NCI-H1092 (cell line): Measurements from ENCODE around the gene PIK3R1.
"Not testable (repeated sequence)": the region's sequence is repeated elsewhere in the genome, so short reads cannot be mapped to it uniquely, and the experiment has no call there.

Source experiments
- DNase-seq: peaks from one replicate; lab custom pipeline; 2025; lab: John Stamatoyannopoulos, UW

Gene PIK3R1

GRCh38 chr5:68193481-68194036 is 22.0 kb upstream of the PIK3R1 start:
- DNase-seq, result no peak

DNA sequence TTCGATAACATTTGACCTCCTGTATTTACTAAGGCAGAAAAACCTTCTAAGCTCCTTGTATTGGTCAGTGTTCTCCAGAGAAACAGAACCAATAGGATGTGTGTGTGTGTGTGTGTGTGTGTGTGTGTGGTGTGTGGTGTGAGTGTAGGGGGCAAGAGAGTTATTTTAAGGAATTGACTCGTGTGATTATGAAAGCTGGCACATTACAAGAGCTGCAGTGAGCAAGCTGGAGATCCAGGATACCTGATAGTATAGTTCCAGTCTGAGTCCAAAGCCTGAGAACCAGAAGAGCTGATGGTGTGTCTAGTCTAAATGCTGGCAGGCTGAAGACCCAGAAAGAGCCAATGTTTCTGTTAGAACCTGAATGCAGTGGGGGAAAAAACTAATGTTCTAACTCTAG is 21.2 kb upstream of the PIK3R1 start:
- DNase-seq, result no peak

- no peak for DNase-seq
These were observed 20.4 kb upstream of the PIK3R1 start for GRCh38 chr5:68195137-68195536.

- DNase-seq, result no peak
These were observed 18.7 kb upstream of the PIK3R1 start for GRCh38 chr5:68196876-68197275.

DNA sequence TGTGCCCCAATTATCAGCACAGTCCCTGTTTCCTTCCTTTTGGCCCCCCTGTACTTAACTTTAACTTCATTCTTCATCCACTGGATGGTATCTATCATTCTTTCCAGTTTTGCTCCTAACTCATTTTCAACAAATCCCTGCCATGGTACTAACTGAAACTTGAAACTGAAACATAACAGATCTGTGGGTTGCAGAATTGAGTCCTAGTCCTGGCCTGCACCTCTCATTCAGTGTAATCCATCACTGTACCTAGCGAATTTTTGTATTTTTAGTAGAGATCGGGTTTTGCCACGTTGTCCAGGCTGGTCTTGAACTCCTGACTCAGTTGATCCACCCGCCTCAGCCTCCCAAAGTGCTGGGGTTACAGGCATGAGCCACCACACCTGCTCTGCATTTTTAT is 15.3 kb upstream of the PIK3R1 start:
- no peak for DNase-seq

DNA sequence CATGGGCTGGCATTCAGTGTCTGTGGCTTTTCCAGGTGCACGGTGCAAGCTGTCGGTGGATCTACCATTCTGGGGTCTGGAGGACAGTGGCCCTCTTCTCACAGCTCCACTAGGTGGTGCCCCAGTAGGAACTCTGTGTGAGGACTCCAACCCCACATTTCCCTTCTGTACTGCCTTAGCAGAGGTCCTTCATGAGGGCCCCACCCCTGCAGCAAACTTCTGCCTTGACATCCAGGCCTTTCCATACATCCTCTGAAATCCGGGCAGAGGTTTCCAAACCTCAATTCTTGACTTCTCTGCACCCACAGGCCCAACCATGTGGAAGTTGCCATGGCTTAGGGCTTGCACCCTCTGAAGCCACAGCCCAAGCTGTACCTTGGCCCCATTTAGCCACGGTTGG is 4.9 kb upstream of the PIK3R1 start:
- DNase-seq, result not testable (repeated sequence)

- no peak for DNase-seq
These were observed 911 bp upstream of the PIK3R1 start for GRCh38 chr5:68214482-68215207.

DNA sequence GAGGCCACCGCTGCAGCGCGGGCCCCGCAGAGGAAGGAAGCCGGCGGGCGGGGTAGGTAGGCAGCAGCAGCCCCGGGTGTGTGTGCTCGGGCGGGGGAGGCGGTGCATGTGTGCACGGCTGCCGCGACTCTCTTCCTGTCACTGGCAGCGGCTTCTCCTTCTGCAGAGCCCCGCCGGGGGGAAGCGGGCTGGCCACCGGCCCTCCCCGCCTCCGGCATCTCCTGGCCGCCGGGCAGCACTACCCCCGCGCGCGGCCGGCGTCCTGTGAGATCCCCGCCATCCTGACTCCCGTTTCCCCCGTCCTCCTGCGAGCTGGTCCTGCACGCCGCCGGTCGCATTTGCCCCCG is 315 bp downstream of the PIK3R1 start:
- DNase-seq, result peak; percentile 51

DNA sequence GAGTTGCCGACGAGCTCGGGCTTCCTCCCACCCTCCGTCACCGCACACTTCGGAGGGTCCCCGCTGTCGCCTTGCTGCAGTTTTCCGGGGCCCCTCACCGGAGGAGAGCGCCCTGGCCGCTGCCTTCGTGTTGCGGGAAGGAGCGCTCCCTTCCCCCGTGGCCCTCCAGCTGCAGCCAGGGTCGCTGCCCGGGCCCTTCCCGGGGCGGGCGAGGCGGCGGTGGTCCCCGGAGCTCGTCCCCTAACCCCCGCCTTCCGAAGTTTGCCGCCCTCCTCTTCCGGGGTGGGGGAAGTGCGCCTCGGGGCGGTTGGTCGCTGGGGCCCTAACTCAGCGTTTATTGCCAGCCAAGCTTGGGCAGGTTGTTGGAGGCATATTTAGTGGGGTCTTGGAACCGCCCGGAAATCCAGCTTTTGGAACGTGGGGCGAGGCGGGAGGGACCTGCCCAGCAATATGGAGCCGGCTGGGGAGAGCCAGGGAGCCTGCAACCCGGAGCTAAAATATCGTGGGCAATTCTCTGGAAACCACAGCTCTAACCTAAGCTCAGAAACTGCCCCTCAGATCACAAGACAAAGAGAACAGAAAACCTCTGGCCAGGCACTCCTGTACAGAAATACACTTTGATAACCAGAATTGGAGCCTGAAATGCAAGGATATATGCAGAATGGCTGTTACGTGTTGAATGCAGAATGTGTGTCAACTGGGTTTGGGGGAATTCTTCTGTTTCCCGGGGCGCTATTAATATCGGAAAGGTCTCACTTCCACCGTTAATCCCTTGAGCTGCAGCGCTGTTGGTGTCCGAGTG is 890 bp downstream of the PIK3R1 start:
- DNase-seq, result peak; percentile 20

- no peak for DNase-seq
These were observed 1.4 kb downstream of the PIK3R1 start for GRCh38 chr5:68217047-68217355.

DNA sequence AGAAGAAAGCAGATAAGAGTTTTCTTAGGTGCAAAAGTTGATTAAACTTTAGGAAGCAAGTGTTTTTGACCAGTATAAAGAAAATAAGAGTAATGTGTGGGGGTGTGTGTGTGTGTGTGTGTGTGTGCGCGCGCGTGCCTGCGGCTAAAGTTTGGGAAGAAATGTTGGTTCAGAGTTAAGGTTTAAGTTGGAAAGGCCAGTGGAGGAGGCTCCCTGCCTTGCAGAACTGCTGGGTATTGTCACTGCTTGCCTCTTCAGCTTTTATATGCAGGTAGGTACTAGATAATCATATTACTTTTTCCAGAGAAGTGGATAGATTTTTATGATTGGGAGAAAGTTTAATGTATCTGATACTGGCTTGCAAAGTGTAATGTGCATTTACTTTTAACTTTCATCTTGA is 2.0 kb downstream of the PIK3R1 start:
- no peak for DNase-seq

DNA sequence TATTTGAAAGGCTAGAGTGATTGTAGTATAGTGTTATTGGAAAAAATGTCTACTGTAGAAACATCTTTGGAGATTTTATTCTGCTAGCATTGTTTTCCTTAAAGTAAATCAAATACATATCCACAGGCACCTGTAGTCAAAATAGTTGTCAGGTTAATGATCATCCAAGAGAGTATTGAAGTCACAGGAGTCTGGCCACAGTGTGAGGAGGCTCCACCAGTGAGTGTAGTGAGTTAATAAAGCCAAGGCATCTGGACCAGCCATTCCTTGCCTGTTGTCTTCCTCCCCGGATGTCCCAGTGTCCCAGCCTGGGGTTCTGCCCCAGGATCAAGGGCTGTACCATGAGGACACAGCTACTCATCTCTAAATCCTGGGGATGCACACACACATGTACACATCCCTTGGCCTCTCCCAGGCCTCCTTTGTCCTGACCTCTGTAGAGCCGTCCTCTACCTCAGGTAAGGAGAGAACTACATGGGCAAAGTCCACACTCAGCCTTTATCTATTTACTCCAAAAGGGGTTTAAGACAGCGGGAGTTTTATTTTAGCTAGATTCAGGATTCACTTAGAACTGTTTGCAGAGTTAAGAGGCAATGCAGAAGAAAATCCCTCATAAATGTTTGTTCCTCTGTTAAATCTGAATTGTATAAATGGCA is 3.7 kb downstream of the PIK3R1 start:
- DNase-seq, result no peak

GRCh38 chr5:68220260-68220659 is 4.7 kb downstream of the PIK3R1 start:
- DNase-seq, result no peak

GRCh38 chr5:68220914-68221313 is 5.4 kb downstream of the PIK3R1 start:
- no peak for DNase-seq

- no peak for DNase-seq
These were observed 5.9 kb downstream of the PIK3R1 start for GRCh38 chr5:68221488-68221887.

DNA sequence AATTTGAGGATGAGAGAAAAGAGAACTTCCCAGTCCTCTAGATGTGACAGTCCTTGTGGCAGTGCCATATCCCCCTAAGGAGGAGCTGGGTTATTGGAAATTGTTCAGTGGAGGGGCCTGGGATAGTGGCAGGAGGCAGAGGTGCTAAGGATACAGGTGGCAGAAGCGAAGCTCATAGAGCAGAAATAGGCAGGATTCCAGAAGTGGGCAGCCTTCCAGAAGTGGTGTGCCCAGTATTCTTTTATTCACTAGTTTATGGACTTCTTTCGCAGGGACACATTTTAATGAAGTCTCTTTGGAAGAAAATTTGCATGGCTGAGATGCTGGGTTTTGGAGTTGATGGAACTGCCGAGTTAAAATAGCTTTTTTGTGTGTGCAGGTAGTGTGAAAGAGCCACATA is 6.8 kb downstream of the PIK3R1 start:
- DNase-seq, result no peak

GRCh38 chr5:68222824-68223354 is 7.3 kb downstream of the PIK3R1 start:
- no peak for DNase-seq

DNA sequence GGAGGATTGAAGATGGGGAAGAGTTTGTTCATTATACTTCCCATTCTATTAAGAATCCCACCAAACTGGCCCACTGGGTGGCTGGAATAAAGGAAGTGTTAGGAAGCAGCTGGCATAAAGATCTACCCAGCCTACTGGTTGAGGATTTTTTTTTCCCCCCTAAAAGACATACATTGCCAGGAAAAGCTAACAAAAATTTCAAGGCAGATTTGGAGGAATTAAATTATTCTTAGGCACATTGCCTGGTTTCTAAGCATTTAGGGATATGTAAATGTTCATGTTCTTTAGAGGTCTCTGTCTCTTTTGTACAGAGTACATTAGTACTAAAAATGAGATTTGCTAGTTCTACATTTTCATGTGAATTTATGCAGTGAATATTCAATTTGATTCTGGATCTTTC is 8.3 kb downstream of the PIK3R1 start:
- no peak for DNase-seq

GRCh38 chr5:68224509-68225187 is 9.1 kb downstream of the PIK3R1 start:
- no peak for DNase-seq

- no peak for DNase-seq
These were observed 9.8 kb downstream of the PIK3R1 start for GRCh38 chr5:68225188-68225910.

DNA sequence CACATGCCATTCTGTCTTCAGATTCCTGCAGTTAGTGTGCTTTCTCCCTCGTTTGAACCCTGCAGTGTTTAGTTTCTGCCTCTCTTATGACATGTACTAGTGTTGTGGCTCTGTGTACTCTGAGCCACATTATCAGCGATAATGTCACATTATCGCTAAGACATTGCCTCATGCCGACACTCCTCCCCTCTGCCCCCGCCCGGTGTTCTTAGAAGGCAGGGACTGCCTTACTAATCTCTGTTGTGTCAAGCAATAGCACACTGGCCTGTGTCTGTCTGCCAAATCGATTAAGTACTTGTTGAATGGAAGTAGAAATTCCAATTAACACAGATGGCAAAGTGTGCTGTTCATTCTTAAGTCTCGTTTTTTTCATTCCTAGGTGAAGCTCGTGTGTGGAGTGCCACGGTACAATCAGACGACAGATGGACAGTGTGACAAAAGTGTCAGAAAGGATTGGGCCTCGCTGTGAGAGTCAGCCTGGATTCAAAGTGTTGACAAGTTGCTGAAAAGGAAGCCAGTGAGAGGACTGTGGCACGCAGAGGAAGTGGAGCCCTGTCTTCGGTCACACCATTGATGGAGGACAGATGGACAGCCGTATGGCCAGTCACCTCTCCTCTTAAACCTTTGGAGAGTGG is 10.5 kb downstream of the PIK3R1 start:
- DNase-seq, result no peak
